GM23338 (cell line): ENCODE measurements around the gene EFCAB8.

ENCODE experiments used
- CREB1 ChIP-seq: fragments of 250-450 bp; sonication (Bioruptor Pico); IDR thresholded peaks from 2 replicates; pipeline ENCODE4 v1.5.0; 2020; ENCODE audit warnings: low read depth, mild to moderate bottlenecking, moderate library complexity
- CTCF ChIP-seq, 2 experiments: fragments of 200-600 bp in 1 of 2; sonication (generic) in 1 of 2; conservative IDR thresholded peaks; 2 replicates each; pipeline versions ENCODE4 v1.5.1 to v1.6.1; 2016 to 2017; ENCODE audit warnings: antibody characterized with exemption in 2 of 2, low read depth in 2 of 2, mild to moderate bottlenecking in 2 of 2, moderate library complexity in 1 of 2
- ETS1 ChIP-seq: IDR thresholded peaks from 2 replicates; pipeline ENCODE4 v1.6.1; 2016; ENCODE audit warnings: antibody characterized with exemption
- EZH2 ChIP-seq: fragments of 200-600 bp; sonication (generic); IDR thresholded peaks from one replicate; pipeline ENCODE4 v1.8.0; 2017; ENCODE audit warnings: antibody characterized with exemption, mild to moderate bottlenecking, low read depth; ENCODE audit not compliant: unreplicated experiment
- EZH2phosphoT487 ChIP-seq: fragments of 200-600 bp; sonication (generic); IDR thresholded peaks from one replicate; pipeline ENCODE4 v1.8.1; 2018; ENCODE audit warnings: antibody characterized with exemption; ENCODE audit not compliant: unreplicated experiment
- NANOG ChIP-seq: IDR thresholded peaks from 2 replicates; pipeline ENCODE4 v1.6.1; 2016; ENCODE audit warnings: antibody characterized with exemption, borderline replicate concordance
- POLR2AphosphoS5 ChIP-seq: IDR thresholded peaks from 2 replicates; pipeline ENCODE4 v1.6.1; 2016; ENCODE audit warnings: antibody characterized with exemption, low read depth
- REST ChIP-seq: IDR thresholded peaks from one replicate; pipeline ENCODE4 v1.6.1; 2018; ENCODE audit warnings: antibody characterized with exemption; ENCODE audit not compliant: unreplicated experiment
- STAT1 ChIP-seq: IDR thresholded peaks from one replicate; pipeline ENCODE4 v1.6.1; 2016; ENCODE audit warnings: antibody characterized with exemption; ENCODE audit not compliant: unreplicated experiment
- ZNF331 ChIP-seq: fragments of 250-450 bp; sonication (Bioruptor Pico); IDR thresholded peaks from 2 replicates; pipeline ENCODE4 v1.5.0; 2020; ENCODE audit warnings: low read depth, mild to moderate bottlenecking, moderate library complexity

GRCh38 chr20:32898729-32899128 is 40.0 kb downstream of the EFCAB8 start:
- TF ChIP-seq CTCF (conservative IDR thresholded peaks at IDR 0.05; ENCODE audit: low read depth in 2 of 2) = no peak
- TF ChIP-seq REST = no peak
- TF ChIP-seq POLR2AphosphoS5 = no peak
- TF ChIP-seq EZH2 = no peak
- no peak for TF ChIP-seq EZH2phosphoT487
- no peak for TF ChIP-seq CREB1 (CRISPR knock-in tag)
- TF ChIP-seq STAT1 = no peak
- no peak for TF ChIP-seq ETS1
- TF ChIP-seq ZNF331 (CRISPR knock-in tag) = no peak
- no peak for TF ChIP-seq NANOG
